ENCODE measurements around the gene COG4.

DNA sequence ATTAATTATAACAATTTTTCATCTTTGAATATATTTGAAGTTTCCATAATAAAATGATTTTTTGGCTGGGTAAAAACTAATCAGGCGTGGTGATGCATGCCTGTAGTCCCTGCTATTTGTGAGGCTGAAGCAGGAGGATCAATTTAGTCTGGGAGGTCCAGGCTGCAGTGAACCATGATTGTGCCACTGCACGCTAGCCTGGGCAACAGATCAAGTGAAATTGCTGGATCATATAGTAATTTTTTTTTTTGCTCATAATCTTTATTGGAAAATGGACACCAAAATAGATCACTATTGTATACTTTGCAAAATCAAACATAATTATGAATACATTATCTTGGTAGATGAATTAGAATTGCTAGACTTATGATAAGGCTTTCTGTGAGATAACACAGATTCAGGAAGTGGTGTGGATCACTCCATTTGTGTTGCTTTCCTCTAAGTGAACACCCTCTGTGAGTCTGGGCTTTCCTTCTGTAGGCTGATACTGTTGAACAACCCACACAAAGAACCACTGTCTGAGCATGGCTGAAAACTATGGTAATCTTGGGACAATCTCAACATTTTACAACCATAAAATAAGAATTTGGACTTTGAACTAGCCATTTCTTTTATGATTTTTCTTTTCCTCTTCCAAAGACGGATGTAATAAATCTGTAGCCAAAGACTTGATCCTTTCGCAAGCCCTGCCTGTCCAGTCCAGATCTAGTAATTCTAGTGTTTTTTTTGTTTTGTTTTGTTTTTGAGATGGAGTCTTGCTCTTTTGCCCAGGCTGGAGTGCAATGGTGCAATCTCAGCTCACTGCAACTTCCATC lies 78.9 kb downstream of the COG4 start:
- TF ChIP-seq, protein P1, sequence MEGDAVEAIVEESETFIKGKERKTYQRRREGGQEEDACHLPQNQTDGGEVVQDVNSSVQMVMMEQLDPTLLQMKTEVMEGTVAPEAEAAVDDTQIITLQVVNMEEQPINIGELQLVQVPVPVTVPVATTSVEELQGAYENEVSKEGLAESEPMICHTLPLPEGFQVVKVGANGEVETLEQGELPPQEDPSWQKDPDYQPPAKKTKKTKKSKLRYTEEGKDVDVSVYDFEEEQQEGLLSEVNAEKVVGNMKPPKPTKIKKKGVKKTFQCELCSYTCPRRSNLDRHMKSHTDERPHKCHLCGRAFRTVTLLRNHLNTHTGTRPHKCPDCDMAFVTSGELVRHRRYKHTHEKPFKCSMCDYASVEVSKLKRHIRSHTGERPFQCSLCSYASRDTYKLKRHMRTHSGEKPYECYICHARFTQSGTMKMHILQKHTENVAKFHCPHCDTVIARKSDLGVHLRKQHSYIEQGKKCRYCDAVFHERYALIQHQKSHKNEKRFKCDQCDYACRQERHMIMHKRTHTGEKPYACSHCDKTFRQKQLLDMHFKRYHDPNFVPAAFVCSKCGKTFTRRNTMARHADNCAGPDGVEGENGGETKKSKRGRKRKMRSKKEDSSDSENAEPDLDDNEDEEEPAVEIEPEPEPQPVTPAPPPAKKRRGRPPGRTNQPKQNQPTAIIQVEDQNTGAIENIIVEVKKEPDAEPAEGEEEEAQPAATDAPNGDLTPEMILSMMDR (IDR thresholded peaks at IDR 0.05), result no peak
- no peak for TF ChIP-seq POLR2A (IDR thresholded peaks at IDR 0.05)
- TF ChIP-seq POLR2AphosphoS5 (IDR thresholded peaks at IDR 0.05; ENCODE audit: insufficient read depth in 1 of 2, low read depth in 1 of 2), result no peak
